Measurements from ENCODE around the gene HSF4.

HSF4 gene

DNA sequence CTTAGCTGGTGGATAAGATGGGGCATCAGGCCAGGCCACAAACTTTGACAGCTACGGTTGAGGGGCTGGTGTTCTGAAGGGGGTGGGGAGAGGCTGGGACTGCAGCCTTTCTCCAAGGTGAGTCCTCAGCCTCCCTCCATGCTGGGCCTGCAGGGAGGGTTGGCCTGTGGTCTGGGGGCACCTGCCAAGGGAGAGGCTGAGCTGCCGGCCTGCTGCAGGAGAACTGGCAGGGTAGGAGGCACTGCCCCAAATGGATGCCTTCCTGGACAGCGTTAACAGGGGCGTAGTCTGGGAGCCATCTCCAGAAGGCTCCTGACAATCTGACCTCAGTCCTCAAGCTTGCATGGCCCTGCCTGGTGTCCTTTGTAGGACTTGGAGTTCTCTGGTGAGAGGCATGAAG, 39.5 kb downstream of the HSF4 start:
- DNase-seq, result no peak

DNA sequence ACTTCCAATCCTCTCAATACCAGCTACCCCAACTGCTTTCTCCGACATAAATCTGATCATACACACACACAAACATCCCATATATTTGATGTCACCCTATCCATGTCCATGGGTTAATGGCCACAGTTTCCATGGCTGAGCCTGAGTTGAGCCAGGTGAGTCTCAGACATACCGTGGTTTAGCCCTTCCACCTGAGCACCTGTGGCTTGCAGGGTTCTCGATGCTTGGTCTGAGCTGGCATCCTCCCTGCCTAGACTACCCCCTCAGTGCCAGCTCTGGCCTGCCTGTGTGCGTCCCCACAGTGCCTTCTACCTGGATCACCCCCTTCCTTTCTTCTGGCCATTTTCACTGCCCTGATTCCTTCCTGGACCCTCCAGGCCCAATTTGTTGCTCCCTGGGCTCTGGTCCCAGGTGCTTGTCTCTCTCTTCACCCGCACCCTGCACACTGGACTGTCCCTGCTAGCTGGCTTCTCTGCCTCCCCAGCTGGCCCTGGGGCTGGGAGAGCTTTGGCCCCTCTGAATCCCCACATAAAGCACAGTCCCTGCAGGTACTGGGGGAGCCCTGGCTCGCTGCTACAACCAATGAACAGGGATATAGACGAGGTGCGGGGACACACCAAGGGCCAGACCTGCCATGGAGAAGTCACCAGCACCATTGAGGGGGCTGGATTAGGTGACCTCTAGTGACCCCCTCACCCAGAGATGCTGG, 41.7 kb downstream of the HSF4 start:
- no peak for DNase-seq

DNA sequence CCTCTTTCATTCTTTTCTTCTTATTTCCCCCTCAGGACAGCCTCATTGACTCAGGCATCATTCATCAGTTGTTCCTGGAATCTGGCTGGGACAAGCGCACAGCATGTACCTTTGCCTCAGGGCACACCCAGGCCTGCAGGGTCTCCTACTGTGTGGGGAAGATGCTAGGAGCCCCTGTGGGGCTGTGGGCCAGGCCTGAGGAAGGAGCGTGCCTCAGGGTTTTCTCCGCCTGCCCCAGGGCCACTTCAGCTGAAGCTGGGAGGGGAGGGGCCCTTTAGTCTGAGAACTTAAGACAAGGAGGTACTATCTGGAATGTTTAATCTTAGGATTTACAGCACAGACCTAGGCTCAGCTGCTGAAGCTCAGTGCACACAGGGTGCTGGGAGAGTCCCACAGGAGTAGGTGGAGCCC, 42.3 kb downstream of the HSF4 start:
- no peak for DNase-seq

DNA sequence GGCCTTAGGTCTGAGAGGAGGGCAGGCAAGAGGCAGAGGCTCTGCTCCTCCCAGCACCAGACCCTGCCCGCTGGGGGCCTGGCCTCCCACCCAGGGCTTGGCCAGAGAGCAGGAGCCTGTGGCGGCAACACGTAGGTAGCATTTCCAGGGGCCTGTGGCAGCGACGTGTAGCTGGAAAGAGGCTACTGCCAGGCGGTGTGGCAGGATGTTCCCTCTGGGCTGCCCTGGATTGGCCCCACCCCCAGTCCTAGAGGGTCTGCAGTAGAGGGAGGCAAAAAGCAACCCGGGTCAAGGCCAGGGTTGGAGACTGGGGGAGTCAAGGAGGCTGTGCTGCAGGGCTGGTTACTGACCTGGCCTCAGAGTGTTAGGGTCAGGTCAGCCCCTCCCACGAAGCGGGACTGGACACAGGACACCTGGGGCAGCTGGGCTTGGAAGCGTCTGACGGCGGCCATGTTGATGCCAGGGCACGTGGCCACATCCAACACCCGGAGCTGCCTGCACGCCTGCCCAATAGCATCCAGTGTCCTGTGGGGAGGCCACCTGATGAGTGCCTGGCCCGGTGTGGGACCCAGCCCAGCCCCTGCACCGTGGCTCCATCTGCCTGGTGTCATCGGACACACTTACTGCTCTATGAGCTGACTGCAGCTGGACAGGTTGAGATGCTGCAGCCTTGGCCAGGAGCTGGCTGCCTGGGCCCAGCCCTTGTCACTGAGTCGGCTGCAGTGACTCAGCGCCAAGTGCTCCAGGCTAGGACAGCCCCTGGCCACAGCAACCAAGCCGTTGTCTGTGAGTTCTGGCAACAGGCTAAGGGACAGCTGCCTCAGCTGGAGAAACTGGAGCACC, 42.9 kb downstream of the HSF4 start:
- DNase-seq, result peak in 1 of 3 donors; percentile 21

DNA sequence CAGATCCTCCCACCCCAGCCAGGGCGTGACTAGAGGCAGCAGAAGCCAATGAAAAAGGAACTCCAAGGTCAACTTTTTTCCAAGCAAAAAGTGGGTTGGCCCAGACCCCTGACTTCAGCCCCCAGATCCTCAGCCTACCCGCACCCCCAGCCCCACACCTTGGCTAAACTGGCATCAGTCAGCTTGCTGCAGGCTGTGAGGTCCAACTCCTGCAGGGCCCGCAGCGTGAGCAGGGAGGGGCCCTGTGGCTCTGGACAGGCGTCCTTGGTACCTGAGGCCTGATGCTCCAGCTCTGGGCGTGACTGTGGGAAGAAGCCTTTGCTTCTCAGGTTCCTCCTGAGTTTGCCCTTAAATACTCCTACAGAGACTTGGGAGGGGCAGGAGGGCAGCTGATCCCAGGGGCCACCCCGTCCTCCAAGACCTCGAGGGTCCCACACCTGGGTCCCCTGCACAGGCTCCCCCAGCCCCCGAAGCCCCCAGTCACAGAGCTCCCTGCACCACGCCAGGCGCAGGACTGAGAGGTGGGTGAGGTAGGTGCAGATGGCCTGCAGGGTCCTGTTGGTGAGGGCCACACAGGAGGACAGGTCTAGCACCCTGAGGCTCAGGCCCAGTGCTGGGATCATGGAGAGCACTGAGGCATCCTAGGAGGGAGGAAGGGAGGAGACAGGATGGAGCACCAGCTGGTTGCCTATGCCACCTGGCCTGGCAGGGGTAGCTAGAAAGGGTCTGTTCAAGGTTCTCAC, 43.8 kb downstream of the HSF4 start:
- DNase-seq, result no peak

DNA sequence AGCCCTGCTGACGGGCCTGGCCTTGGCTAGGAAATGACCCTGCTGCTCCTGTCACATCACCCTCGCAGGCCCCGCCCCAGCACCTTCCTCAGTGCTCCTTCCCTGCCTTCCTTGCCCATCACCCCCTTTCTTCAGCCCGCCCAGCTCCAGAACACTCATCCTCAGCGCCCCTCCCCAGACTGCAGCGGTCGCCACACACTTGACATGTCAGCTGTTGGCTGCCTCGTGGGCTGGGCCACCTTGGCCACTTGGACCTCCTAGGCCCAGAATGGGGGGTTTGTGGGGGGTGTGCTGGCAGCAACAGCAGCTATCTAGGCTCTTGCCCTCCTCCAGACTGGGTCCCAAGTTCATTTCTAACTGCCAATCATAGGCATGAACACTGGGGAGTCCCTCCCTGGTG, 45.0 kb downstream of the HSF4 start:
- DNase-seq, result no peak

DNA sequence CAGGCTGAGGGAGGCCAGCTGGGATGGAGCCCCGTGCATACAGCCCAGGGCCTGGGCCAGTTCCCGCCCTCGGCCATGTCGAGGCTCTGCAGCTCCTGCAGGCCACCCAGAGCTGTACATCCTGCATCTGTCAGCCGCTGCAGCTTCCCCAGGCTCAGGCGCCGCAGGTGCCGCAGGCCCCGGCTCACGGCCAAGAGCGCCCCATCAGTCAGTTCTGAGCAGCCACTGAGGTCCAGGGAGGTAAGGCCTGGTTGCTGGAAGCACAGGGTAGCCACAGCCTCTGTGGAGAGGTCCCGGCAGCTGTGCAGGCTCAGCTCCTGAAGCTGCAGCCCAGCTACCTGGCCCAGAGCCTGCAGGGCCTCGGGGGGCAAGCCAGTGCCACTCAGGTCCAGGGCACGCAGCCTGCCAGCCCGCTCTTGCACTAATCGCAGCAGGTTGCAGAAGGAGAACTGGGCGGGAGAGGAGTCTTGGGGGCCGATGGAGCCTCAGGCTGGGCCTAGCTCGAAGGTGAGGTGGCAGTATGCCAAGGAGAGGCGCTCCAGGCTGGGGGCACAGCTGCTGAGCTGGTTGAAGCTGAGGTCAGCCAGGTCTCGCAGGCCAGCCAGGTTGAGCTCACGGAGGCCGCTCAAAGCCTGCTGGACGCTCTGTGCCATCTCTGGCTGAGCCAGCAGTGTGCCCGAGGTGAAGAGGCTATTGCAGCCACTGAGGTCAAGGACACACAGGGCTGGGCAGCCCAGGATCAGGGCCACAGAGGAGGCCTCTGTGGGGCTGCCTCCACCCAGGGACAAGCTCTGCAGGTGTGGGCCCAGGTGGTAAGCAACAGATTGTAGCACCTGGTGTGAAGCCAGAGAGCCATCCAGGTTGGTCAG, 45.8 kb downstream of the HSF4 start:
- DNase-seq, result no peak

DNA sequence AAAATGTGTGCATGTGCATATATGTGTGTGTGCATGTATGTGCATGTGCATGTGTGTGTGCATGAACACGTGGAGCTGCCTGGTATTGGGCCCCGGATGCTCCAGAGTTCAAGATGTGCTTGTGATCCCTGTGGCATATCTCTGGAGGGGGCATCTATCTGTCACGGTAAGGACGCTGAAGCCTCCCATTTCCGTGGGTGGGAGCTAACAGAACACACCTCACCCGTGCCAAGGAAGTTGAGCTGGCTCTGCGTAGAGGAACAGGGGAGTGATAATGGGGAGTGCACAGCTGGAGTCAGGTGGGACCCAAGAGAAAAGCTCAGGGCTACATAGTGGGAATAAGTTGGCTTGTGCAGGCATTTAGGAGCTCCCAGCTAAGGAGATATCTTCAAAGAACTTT, 47.1 kb downstream of the HSF4 start:
- DNase-seq, result no peak

DNA sequence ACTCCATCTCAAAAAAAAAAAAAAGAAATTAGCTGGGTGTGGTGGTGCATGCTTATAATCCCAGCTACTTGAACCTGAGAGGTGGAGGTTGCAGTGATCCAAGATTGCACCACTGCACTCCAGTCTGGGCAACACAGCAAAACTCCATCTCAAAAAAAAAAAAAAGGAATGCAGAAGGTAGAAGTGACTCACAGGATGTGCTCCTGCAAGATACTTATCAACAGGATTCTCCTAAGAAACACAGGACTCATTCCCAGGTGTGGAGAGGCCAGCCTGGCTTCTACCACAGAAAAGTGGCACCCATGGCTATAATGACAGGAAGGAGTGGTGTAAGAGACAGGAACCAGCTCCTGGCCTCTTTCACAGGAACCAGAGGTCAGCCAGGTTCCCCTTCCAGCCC, 48.2 kb downstream of the HSF4 start:
- DNase-seq, result no peak

DNA sequence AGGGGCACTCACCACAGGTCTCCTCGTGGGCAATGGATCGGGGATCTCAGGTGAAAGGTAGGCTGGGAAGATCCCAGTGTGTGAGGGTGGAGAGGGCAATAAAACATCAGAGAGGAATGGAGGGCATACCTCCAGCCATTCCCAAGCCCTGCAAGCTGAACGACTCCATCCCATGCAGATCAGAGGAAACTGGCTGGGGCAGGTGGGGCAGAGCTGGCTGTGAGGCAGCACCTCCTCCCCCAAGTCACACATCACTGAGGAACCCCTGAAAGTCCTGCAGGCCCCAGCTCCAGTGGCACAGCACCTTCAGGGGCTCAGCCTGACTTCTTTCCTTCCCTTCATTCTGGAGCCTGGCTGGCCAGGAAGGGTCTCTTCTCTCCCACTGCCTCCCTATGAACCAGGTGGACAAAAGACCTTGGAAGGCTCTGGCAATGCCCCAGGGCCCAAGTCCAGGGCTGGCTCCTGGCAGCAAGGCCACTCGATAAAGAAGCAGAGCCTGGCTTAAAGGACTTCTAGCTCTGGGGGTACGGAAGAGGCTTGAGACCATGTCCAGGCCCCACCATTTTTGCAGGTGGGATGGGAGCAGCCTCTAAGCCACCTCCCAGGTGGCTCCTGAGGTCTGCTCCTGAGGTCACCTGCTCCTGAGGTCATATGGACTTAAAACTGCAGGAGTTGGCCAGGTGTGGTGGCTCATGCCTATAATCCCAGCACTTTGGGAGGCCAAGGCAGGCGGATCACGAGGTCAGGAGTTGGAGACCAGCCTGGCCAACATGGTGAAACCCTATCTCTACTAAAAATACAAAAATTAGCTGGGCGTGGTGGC, 48.9 kb downstream of the HSF4 start:
- no peak for DNase-seq

DNA sequence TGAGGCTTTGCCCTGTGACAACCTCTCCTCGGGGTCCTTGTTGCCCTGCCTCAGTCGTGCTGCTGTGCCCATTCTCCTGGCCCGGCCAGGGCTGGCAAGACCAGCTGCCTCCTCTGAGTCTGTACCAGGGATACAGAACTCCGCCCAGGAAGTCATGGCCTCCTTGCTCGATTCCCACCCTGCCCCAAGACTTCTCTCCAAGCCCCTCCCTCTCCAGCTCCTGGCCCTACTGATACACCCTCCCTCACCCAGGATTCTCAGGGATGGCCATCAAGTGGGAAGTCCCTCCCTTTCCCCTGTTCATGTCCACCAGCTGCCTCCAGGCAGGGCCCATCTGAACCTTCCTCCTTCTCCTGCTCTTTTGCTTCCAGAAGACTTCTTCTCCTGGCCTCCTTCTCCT, 51.2 kb downstream of the HSF4 start:
- peak; percentile 37 to 68 (median 65) for DNase-seq

DNA sequence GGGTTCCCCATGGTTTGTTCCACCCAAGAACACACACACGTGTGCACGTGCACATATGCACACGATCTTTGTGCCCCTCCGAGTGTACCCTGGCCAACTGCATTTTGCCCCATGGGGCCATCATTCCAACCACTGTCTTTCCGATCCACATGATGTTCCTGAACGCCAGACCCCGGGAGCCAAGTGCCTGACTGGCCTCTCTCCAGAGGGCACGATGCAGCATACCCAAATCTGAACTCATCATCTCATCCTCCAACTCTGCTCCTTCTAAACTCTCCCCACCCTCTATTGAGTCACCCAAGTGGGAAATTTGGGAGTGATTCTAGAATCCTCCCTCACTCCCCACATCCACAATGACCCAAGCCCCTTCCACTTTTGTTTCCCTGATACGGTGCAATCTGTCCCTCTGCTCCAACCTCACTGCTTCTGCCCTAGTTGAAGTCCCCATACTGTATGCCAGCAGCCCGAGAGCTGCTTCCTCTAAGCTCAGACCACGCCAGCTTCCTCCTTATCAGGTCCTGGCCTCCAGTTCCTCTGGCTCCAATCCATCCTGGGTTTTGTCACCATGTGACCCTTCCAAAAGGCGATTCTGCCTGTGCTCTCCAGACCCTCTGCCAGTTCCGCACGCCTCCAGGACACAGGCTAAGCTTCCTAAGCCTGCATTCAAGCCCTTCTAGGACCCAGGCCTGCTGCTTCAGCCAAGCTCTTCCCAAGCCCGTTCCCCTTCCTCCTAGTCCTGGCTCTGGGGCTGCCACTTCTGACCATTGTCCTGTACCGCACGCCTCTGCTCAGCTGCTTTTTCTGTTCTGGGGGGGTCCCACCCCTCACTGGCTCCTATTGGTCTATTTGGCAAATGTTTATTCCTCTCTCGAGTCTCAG, 52.3 kb downstream of the HSF4 start:
- DNase-seq, result peak; percentile 57 to 79 (median 76)
